GM21528 (cell line): ENCODE measurements around the gene CREB3L4.
"Not testable (repeated sequence)": the region's sequence is repeated elsewhere in the genome, so short reads cannot be mapped to it uniquely, and the experiment has no call there.

Source experiments
- ATAC-seq: cut with Tn5 transposase; IDR thresholded peaks from one replicate; pipeline ENCODE4 v1.9.1; 2021; ENCODE audit warnings: mild to moderate bottlenecking, moderate library complexity; ENCODE audit not compliant: unreplicated experiment, low FRiP score

Gene CREB3L4

DNA sequence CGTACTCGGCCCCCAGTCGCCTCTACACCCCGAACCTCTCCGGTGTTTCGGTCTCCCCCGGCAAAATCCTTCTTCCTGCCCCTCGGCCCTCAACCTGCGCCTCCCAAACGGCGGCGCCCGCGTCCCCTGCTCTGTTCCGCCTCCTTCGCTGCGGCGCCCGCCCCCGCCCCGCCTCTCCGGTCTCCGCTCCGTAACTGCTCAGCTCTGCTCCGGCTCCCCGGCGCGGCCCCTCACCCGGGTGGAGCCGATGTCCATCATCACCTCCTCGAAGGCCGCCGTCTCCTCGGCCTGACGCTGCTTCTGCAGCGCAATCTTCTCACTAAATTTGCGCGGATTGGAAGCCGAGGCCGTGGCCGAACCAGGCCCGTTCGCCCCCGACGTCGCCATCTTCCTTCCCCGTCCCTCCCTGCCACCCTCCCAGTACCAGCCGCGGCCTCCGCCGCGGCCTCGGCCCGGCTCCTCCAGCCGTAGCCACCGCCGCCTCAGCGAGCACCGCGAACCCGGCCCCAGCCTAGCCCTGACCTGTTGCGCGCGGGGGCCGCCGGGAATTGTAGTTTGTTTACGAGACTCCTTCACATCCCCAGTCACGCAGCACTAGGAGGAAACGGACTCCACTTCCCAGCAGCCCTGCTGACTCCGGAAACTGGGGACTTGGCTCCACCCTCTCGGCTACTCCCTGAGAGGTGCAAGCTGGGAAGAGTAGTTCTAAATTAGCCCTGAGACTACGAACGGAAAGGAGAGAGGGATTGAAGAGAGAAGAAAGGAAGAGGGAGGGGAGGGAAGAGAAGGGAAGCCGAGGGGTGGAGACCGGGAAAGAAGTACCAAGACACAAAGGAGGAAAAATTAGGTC, 9.4 kb upstream of the CREB3L4 start, which contains the start of gene CRTC2:
Gene CRTC2 (minus strand): TSS at position 502 of the 850 bp plus-strand sequence. CDS start 115 bp downstream, at position 387.
- ATAC-seq: peak; percentile 71

DNA sequence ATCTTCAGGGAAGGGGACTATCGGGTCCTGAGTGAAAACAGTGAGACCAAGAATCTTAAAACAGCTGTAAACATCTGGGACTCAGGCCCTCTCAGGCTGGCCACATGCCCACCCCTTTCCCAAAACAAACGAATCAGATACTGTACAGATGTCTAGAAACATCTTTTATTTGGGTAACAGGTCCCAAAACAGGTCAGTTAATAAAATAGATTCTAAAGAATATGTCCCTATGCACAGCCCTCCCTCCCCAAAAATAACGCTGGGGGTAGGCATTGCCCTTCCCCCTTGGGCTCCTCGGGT, 8.8 kb upstream of the CREB3L4 start:
- no peak for ATAC-seq

DNA sequence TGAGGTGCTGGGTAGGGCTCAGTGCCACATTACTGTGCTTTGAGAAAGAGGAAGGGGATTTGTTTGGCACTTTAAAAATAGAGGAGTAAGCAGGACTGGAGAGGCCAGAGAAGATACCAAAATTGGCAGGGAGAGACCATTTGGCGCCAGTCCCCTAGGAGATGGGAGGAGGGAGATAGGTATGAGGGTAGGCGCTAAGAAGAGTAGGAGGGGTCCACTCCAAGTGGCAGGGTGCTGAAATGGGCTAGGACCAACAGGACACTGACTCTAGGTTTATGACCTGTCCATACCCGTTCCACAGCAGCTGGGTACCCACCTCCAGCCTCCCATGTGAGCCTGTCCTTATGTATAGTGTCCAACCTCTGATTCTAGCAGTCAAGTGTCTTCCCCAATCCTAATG, 8.2 kb upstream of the CREB3L4 start:
- no peak for ATAC-seq

DNA sequence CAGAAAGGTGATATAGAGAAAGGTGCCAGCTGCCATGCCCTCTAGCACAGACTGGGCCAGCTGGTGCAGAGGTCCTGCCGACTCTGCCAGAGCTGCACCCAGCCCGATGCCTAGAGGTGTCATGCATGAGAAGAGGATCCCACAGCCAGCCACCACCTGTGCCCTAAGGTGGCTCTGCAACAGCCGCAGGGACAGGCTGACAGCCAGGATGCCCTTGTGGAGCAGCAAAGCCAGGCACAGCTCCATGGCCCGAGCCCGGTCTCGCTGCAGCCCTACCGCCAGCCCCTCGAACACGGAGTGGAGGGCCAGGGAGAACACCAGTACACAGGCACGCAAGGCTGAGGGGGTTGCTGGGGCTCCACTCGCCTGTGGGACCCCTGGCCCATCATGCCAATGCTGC, 7.5 kb upstream of the CREB3L4 start:
- no peak for ATAC-seq

DNA sequence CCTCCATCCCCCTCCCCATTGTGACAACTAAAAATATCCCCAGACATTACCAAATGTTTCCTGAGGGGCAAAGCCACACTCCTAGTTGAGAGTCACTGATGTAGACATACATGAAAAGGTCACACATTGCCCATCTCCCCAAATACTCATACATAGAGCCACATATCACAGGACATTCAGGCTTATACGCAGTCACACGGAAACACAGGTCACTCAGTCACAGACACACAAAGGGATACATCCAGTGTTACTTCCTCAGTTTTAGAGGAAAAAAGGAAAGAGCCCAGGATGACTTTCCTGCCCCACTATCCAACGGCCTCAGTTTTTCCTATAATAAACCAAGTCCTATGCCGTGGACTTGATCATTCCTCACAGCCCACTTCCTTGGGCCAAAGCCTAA, 6.3 kb upstream of the CREB3L4 start:
- ATAC-seq: no peak

DNA sequence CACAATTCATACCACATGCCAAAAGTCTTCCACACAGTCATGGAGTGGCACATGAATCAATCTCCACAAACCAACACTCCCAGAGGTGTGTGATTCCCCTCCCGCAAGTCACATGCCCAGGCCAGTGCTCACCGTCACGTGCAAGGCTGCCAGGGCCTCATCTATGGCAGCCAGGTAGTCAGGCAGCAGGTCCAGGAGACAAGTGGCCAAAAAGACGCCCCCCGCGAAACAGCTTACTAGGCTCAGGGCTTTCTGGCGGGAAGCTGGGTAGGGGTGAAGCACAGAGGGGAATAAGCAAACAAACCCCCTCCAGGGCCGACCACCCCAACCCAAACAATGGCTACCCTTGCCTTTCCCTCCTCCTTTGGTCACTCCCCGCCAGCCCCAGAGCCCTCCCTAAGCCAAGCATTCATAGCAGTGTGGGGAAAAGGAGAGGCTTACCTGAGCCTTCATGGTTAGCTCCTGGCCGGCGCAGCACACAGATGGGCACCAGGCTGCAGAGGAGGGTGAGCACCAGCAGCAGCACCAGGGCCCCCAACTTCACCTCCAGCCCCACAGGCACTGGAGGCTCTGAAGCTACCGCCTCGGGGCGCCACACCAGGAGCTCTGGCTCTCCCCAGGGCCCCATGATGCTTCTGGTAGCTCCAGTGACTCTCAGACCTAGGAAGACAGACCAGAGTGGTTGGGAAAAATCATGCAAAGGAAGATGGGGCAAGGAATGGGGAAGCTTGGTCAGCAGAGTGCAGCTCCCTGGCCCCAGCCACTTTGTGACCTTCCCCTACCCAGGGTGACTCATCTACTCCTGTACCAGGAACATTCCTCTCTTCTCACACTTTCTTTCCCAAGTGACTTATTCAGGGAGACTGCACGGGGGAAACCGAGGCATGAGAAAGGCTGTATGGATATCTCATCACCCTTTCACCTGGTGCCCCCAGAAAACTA, 5.3 kb upstream of the CREB3L4 start:
- no peak for ATAC-seq

DNA sequence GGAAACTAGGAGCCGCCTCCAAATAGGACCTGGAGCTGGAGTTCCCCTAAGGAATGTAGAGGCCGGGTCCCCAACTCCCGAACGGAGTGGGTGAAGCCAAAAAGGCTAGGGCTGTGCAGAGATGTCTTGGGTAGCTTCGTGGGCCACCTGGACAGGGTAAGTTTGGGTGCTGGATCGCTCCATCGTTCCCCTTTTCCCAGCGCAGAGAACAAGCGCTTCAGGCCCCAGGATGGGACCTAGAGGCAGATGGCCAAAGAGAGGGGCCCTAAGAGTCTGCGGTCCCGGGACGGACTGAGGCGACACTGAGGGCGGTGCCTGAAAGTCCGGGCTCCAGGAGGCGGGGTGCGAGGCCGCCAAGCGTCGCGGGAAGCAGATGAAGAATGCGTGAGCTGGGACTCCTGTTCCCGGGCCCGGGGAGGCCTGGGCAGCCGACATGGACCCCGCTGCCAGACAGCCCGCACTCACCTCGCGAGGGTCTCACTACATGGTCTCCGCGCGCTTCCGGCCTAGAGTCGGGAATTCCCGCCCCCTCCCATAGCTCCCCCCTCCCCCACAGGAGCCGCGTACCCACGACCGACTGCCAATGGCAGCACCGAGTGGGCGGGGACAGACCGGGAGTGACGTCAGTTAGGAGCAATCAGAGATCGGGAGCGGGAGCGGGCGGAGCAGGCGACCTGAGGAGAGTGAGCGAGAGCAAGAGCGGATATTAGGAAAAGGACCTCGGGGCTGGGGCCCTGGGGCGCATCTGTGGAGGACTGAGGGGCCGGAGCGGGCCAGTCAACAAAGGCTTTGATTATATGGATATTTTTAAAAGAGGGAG, 4.5 kb upstream of the CREB3L4 start, which contains the start of gene SLC39A1:
Gene SLC39A1 (minus strand): TSS at position 508 of the 820 bp plus-strand sequence. CDS start 822 bp downstream, outside the sequence.
- peak; percentile 48 for ATAC-seq

DNA sequence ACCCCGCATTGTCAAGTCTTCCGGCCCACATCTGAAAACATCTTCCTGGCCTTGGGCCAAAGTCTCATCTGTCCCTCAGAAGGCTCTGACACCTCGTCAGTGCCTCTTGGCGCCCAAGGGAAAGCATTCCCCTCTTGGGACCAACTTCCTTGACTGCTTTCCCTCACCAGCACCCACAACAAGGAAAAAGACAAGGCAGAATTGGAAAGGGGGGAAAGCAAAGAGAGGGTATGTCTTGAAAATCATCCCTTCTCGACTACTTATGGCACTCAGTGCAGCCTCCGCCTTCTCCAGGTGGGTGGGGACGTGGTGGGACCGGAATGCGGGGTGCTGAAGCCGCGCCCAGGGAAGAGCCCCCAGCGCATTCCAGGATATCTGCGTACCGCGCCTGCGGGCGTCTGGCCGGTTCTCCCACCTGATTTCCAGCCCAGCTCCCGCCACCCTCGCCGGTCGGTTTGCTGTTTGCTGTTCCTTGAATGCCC, 3.8 kb upstream of the CREB3L4 start:
- ATAC-seq: no peak

DNA sequence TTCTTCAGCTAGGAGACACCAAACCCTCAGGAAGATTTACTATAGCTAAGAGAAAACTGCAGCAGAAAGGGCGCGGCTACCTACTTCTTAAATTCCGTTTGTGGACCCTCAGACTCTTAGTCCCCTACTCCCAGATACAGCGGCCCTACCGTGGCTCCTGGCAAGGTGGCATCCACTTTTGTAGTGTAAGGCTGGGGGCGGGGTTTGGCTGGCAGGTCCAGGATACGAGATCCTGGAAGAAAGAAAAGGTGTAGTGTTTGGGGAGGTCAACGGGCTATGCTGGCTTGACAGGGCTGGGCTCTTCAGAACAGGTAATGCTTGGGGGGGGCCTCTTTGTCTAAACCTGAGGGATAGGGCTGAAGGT, 280 bp downstream of the CREB3L4 start:
- ATAC-seq: no peak

DNA sequence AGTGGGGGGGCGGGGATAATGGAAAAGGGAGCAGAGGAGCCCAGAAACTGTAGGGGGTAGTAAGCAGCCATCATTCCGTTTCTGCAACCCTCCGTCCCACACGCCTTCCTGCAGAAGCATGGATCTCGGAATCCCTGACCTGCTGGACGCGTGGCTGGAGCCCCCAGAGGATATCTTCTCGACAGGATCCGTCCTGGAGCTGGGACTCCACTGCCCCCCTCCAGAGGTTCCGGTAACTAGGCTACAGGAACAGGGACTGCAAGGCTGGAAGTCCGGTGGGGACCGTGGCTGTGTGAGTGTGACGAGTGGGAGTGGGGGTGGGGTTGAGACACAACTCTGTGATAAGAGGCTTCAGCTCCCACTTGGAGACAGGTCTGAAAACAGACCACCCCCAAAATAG, 706 bp downstream of the CREB3L4 start:
- no peak for ATAC-seq

DNA sequence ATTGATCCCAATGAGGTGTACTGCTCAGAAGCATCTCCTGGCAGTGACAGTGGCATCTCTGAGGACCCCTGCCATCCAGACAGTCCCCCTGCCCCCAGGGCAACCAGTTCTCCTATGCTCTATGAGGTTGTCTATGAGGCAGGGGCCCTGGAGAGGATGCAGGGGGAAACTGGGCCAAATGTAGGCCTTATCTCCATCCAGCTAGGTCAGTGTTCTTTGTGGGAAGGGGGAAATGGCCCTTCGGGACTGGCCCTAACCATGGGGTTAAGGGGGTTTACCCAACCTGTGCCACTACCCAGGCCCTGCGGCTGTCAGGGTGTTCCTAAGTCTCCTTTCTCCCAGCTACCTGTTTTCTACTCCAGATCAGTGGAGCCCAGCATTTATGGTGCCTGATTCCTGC, 1.3 kb downstream of the CREB3L4 start:
- ATAC-seq: no peak

DNA sequence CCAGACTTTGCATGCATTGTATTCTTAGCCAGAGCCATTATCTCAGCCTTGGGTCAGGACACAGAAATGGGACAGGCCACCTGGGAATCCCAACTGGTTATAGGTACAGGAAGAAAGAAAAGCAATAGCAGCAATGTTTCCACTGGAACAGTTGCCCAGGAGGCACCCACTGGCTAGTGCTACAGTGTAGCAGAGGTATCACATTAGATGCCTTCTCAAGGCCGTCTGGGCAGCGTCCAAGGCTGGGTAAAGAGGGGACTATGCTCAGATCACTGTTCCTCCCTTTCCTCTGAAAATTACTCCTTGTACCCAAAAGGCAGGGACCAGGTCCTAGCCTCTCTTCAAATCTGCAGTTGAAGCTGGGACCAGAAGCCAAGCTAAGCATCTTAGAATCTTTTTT, 2.6 kb downstream of the CREB3L4 start:
- no peak for ATAC-seq

DNA sequence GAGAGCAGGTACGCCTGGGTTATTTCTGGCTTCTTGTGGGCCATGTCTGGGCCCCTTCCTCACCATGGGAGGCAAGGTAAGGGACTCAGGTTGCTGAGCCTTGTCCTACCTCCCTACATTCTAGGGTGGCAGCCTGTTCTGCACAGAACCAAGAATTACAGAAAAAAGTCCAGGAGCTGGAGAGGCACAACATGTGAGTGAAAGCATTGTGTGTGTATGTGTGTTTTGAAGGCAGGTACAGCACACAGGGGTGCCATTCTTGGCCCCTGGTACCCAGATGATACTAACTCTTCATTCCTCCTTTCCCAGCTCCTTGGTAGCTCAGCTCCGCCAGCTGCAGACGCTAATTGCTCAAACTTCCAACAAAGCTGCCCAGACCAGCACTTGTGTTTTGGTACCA, 5.4 kb downstream of the CREB3L4 start:
- no peak for ATAC-seq

DNA sequence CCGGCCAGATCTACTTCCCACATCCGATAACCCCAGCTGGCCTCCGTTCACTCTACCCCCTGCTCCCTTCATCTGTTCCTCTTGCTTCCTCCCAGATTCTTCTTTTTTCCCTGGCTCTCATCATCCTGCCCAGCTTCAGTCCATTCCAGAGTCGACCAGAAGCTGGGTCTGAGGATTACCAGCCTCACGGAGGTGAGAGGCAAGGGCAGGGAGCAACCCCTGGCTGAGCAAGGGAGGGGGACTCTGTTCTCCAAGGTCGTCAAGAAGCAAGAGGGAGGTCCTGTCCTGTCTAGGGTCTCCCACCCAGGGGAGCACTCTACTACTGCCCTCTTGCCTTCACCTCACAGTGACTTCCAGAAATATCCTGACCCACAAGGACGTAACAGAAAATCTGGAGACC, 5.8 kb downstream of the CREB3L4 start:
- ATAC-seq: no peak

DNA sequence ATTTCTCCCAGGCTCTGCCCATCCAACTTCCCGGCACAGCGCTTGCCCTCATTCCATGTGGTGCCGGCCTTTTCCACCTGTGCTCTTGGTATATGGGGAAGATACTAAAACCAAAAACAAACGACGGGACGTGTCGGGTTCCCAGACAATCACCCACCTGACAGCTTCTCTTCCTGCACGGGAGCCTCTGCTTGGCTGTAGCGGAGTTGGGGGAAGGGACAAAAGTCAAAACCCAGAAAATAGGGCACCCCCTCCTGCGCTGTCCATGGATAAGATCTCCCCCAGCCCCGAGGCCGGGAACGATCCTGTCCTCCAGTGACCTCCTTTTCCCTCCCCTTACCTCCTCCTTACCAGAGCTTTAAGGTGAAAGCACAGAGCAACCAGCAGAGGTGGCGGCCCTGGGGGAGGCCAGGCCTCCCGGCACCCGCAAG, 9.1 kb downstream of the CREB3L4 start:
- no peak for ATAC-seq

DNA sequence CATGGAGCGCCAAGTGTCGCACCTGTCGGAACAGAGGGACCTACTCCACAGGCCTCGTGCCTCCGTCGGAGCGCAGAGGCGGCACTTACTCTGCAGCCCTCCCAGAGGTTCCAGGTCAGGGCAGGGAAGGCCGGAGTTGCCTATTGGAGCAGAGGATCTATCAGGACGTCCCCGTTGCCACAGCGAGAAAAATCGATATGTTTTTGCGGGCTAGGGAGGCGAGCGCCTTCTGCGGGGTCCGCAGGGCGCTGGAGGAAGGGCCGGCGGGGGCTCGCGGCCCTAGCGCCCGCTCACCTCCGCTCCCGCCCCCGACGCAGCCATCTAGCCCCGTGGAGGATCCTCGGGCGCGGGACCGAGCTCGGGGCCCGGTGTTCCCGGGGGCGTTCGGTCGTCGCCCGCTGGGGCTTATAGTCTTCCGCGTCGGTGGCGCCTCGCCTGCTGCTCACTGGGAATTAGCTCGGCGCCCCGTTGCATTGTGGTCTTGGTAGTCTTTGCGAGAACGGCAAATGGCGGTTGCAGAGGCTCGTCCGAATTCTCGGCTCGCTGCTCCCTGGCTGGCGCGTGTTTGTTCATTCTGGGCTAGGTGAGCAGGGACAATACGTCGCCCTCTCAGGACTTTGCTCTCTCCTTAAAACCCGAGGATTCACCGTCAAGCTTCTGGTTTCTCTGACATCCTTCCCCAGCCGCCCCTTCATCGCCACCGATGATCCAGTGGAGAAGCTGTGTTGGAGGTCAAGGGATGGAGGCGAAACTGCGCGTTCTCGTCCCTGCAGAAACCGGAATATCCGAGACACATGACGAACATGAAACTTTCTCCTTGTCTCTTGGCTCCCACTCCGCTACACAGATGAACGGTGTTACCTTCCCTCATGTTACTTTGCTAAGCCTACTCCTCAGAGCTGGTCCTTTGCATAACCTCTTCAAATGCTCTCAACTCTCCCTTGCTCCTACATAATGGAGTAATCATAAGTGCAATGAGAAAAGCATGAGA, 9.8 kb downstream of the CREB3L4 start, which contains the start of gene JTB:
Gene JTB (minus strand): TSS at position 425 of the 991 bp plus-strand sequence. CDS start 422 bp downstream, at position 3.
- peak; percentile 60 for ATAC-seq

DNA sequence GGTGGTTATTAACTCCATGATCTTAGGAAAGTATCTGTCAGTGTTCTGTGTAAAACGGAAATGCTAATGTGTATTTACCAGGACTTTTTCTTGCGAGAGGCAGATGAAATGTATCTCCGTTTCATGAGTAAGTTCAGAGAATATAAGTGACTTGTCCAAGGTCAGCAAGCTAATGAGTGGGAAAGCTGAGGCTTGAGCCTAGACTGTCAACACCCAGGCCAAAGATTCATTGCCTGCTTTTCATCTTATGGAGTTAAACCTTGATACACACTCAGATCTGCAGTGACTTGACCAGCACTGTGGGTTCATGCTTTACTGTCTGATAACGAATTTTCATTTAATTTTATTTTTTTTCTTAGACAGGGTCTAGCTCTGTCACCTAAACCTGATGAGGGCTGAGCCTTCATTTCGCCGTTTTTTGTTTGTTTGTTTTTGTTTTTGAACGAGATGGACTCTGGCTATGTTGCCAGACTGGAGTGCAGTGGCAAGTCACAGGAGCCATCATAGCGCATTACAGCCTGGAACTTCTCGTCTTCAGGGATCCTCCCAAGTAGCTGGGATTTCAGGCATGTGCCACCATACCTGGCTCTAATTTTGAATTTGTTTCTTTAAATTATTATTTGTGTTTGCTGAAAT, 10.7 kb downstream of the CREB3L4 start:
- no peak for ATAC-seq

DNA sequence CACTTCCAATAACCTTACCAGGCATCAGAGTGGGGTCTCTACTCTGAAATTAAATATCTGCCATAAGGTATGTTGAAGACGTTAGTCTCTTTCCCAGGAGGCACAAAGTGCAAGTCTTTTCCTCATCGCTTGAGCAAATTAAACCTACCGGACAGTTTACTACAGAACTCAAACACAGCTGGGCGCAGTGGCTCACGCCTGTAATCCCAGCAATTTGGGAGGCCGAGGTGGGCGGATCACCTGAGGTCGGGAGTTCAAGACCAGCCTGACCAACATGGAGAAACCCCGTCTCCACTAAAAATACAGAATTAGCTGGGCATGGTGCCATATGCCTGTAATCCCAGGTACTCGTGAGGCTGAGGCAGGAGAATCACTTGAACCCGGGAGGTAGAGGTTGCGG, 11.4 kb downstream of the CREB3L4 start:
- not testable (repeated sequence) for ATAC-seq

DNA sequence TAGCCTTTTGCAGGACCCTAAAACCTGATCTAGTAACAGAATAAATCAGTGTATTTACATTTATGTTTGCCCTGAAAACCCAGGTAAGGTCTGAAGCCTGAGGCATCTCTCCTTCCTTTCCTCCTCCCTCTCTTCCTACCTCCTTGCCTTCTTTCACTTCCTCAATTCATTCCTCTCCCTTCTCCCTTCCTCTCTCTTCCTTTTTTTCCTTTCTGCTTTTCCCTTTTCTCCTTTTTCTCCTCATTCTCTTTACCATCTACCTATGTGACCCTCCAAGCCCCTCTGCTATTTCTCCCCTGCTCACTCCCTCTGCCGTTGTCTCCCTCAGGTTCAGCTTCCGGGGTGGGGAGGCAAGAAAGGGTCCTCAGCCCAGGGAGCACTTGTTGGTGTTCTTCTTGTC, 14.0 kb downstream of the CREB3L4 start:
- ATAC-seq: not testable (repeated sequence)
